HL-60 (cell line): ENCODE results near the gene INO80.

Source experiments
- DNase-seq, 2 experiments: peaks; one replicate each; pipeline ENCODE4 v3.0.0-alpha.2; 2010 to 2020; ENCODE audit warnings: low read depth in 1 of 2, low spot score in 1 of 2
- H3K27ac ChIP-seq: fragments of 250-450 bp; sonication (Bioruptor Pico); replicated peaks from 2 replicates; pipeline ENCODE4 v1.5.1; 2020; ENCODE audit warnings: mild to moderate bottlenecking, moderate library complexity
- H3K27me3 ChIP-seq: fragments of 250-450 bp; sonication (Bioruptor Pico); 2 replicates; pipeline ENCODE4 v1.5.1; 2021; ENCODE audit warnings: mild to moderate bottlenecking, moderate library complexity; ENCODE audit not compliant: insufficient read depth, poor library complexity, severe bottlenecking
- H3K4me3 ChIP-seq: replicated peaks from 2 replicates; pipeline ENCODE4 v1.5.1; 2011; ENCODE audit warnings: mild to moderate bottlenecking, control low read depth, low read length; ENCODE audit not compliant: insufficient read depth
- CTCF ChIP-seq: IDR thresholded peaks from one replicate; pipeline ENCODE4 v1.5.1; 2011; ENCODE audit warnings: low read length, control low read depth, inconsistent platforms; ENCODE audit not compliant: insufficient read depth
- GABPA ChIP-seq: IDR thresholded peaks from 2 replicates; pipeline ENCODE4 v1.6.1; 2012; ENCODE audit warnings: low read depth
- POLR2AphosphoS5 ChIP-seq: IDR thresholded peaks from 2 replicates; pipeline ENCODE4 v1.6.1; 2012; ENCODE audit warnings: low read depth
- REST ChIP-seq: IDR thresholded peaks from 2 replicates; pipeline ENCODE4 v1.6.1; 2012; ENCODE audit warnings: low read depth; ENCODE audit not compliant: insufficient replicate concordance
- SPI1 ChIP-seq: IDR thresholded peaks from 2 replicates; pipeline ENCODE4 v1.6.1; 2012; ENCODE audit warnings: low read depth, mild to moderate bottlenecking, borderline replicate concordance

INO80 gene

GRCh38 chr15:41022487-41023090, 93.5 kb downstream of the INO80 start:
- TF ChIP-seq GABPA (no peak), CTCF (peak; percentile 87), POLR2AphosphoS5 (no peak)
- no peak overlapping the region for H3K27ac ChIP-seq
- no peaks in the 10 kb centered on the region for H3K27me3 ChIP-seq
- peak; percentile 8 to 54 for DNase-seq
- H3K4me3 ChIP-seq = no peak overlapping the region

GRCh38 chr15:41020829-41021228, 95.3 kb downstream of the INO80 start:
- Histone ChIP-seq H3K4me3 (no peak overlapping the region), H3K27ac (no peak overlapping the region), H3K27me3 (no peaks in the 10 kb centered on the region)
- TF ChIP-seq GABPA = no peak
- TF ChIP-seq POLR2AphosphoS5 = no peak
- no peak for TF ChIP-seq REST
- TF ChIP-seq SPI1 = no peak
- TF ChIP-seq CTCF = no peak
- DNase-seq = no peak

- no peak for TF ChIP-seq REST
- no peak for TF ChIP-seq SPI1
- no peak for TF ChIP-seq GABPA
- no peak for DNase-seq
These were observed 95.8 kb downstream of the INO80 start for GRCh38 chr15:41020311-41020710.

GRCh38 chr15:41019174-41019573, 96.9 kb downstream of the INO80 start:
- Histone ChIP-seq H3K27ac (no peak overlapping the region), H3K4me3 (no peak overlapping the region), H3K27me3 (no peaks in the 10 kb centered on the region)
- TF ChIP-seq REST = no peak
- TF ChIP-seq SPI1 = no peak
- no peak for TF ChIP-seq POLR2AphosphoS5
- no peak for TF ChIP-seq GABPA
- no peak for TF ChIP-seq CTCF
- no peak for DNase-seq

More at GRCh38 chr15:41020311-41020710, 95.8 kb downstream of the INO80 start:
- Histone ChIP-seq H3K27ac (no peak overlapping the region), H3K27me3 (no peaks in the 10 kb centered on the region), H3K4me3 (no peak overlapping the region)
